Cardiac septum (tissue), 1 donor: ENCODE measurements around the gene B3GALT5. TPM values are rescaled to one million over a fixed set of nuclear protein-coding genes. Genes with fewer than 3 reads are reported as not detected.

Experiments used
- DNase-seq: peaks from one replicate; pipeline ENCODE4 v3.0.0-alpha.2; 2020; ENCODE audit warnings: low spot score
- intact Hi-C: fragments of 100-400 bp; cut with DNase I; formaldehyde crosslinking; loops from one replicate; pipeline ENCODE4 v1.14.0; 2022
- total RNA-seq: library from RNA; stranded (reverse); fragmentation: NEBNext Ultra II Directional; extraction: Animal tissue kit (Norgen Biotek cat#: 25700); gene quantifications from one replicate; pipeline ENCODE4 v1.2.1, GENCODE V29; 2021
- donor health status: DM: no; HTN: no; CAD: no.

Gene B3GALT5
- total RNA-seq, 1 donor from 2014 or later, result 0.65 TPM

GRCh38 chr21:39601187-39601928 lies 11.4 kb upstream of the B3GALT5 start:
- intact Hi-C loops, result loop anchor here (5.0 kb wide), 1 partner anchor 51 kb away; no protein-coding TSS in a partner anchor
- DNase-seq, result no peak

- intact Hi-C loops, result loop anchor here (5.0 kb wide), 1 partner anchor 50 kb away; no protein-coding TSS in a partner anchor
- no peak for DNase-seq
Observed at GRCh38 chr21:39602076-39602689, 10.6 kb upstream of the B3GALT5 start.

- DNase-seq, result no peak
- intact Hi-C loops, result loop anchor here (5.0 kb wide), 1 partner anchor 50 kb away; no protein-coding TSS in a partner anchor
Observed at GRCh38 chr21:39602793-39603192, 9.9 kb upstream of the B3GALT5 start.

GRCh38 chr21:39604951-39605350 lies 7.8 kb upstream of the B3GALT5 start:
- intact Hi-C loops, result loop anchor here (5.0 kb wide), 1 partner anchor 47 kb away; no protein-coding TSS in a partner anchor
- no peak for DNase-seq

GRCh38 chr21:39610703-39611102 lies 2.0 kb upstream of the B3GALT5 start:
- no peak for DNase-seq
- intact Hi-C loops, result loop anchor here (10.0 kb wide), 1 partner anchor 76 kb away; no protein-coding TSS in a partner anchor

GRCh38 chr21:39611551-39612190 lies 1.1 kb upstream of the B3GALT5 start:
- intact Hi-C loops, result loop anchor here (10.0 kb wide), 1 partner anchor 77 kb away; no protein-coding TSS in a partner anchor
- no peak for DNase-seq

GRCh38 chr21:39613041-39613934 lies 548 bp downstream of the B3GALT5 start:
- DNase-seq, result no peak
- intact Hi-C loops, result loop anchor here (10.0 kb wide), 1 partner anchor 78 kb away; no protein-coding TSS in a partner anchor

GRCh38 chr21:39616211-39616772 lies 3.6 kb downstream of the B3GALT5 start:
- intact Hi-C loops, result loop anchor here (10.0 kb wide), 1 partner anchor 81 kb away; no protein-coding TSS in a partner anchor

GRCh38 chr21:39620856-39621255 lies 8.1 kb downstream of the B3GALT5 start:
- intact Hi-C loops, result no loop called here
- DNase-seq, result no peak

More at GRCh38 chr21:39616211-39616772, 3.6 kb downstream of the B3GALT5 start:
- no peak for DNase-seq

- intact Hi-C loops, result no loop called here
Observed at GRCh38 chr21:39625211-39625895, 12.6 kb downstream of the B3GALT5 start.

GRCh38 chr21:39628385-39628784 lies 15.6 kb downstream of the B3GALT5 start:
- DNase-seq, result no peak
- intact Hi-C loops, result no loop called here

More at GRCh38 chr21:39625211-39625895, 12.6 kb downstream of the B3GALT5 start:
- no peak for DNase-seq

- intact Hi-C loops, result no loop called here
- no peak for DNase-seq
Observed at GRCh38 chr21:39630191-39630591, 17.5 kb downstream of the B3GALT5 start.

GRCh38 chr21:39630827-39631226 lies 18.1 kb downstream of the B3GALT5 start:
- no peak for DNase-seq
- intact Hi-C loops, result no loop called here

- intact Hi-C loops, result no loop called here
- DNase-seq, result no peak
Observed at GRCh38 chr21:39631842-39632562, 19.3 kb downstream of the B3GALT5 start.

GRCh38 chr21:39632796-39633442 lies 20.2 kb downstream of the B3GALT5 start:
- DNase-seq, result no peak
- intact Hi-C loops, result no loop called here

- intact Hi-C loops, result no loop called here
- DNase-seq, result no peak
Observed at GRCh38 chr21:39633770-39634181, 21.0 kb downstream of the B3GALT5 start.

GRCh38 chr21:39634507-39634906 lies 21.8 kb downstream of the B3GALT5 start:
- DNase-seq, result no peak
- intact Hi-C loops, result no loop called here
